GM21717 (cell line): Measurements from ENCODE around the gene SRGAP1.

Source experiments
- ATAC-seq: cut with Tn5 transposase; IDR thresholded peaks from one replicate; pipeline ENCODE4 v1.9.1; 2021; ENCODE audit warnings: mild to moderate bottlenecking, moderate library complexity; ENCODE audit not compliant: unreplicated experiment

Gene SRGAP1

GRCh38 chr12:64077922-64078321 is 233.4 kb downstream of the SRGAP1 start:
- ATAC-seq: no peak

- ATAC-seq: no peak
These were observed 236.0 kb downstream of the SRGAP1 start for GRCh38 chr12:64080319-64081007.

DNA sequence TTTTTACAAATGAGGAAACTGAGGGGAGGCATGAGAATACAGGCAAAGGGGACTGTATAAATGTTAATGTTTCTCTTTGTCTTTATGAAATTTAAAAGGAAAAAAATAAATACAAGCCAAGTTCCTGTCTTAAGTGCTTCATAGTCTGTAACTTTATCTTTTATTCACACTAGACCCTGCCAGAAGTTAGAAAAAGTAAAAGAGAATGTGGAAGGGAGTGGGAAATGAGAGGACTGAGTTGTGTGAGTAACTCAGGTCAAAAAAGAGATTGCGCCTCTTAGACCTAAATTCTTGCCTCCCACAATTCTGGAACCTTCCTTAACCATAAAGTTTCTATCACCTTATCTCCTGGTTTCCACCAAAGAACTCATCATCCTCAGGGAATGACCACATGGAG is 236.5 kb downstream of the SRGAP1 start:
- ATAC-seq: no peak

DNA sequence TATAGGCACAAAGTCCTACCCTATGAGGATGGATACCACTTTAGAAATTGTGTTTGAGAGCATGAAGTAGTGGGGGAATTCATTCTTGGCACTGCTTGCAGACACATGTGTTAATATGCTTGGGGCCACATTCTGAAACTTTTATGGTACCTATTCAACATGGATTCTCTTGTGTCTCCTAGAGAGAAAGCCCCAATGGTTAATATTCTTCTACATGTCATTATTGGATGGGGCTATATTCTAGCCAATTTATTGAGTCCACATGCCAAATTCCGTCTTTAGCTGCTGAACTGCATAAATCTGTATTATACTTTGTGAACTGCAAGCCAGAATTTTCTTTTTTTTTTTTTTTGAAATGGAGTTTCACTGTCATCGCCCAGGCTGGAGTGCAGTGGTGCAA is 237.6 kb downstream of the SRGAP1 start:
- no peak for ATAC-seq

DNA sequence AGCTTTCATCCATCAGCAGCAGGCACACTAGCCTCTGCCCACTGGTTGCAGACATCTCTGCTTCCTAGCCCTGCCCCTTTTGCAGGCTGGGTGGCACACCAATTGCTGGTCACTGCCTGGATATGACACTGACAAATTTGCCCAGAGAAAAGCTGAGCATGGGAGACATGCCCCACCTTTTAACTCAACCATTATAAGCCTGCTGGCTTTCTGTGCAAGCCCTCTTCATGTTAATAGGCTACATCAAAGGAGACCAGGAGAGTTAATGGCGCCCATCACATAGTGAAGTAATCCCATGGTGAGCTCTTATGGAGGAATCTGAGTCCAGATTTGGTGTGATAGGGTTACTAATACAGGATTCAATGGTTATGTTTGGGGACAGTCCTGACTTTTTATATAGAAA is 238.4 kb downstream of the SRGAP1 start:
- ATAC-seq: no peak

DNA sequence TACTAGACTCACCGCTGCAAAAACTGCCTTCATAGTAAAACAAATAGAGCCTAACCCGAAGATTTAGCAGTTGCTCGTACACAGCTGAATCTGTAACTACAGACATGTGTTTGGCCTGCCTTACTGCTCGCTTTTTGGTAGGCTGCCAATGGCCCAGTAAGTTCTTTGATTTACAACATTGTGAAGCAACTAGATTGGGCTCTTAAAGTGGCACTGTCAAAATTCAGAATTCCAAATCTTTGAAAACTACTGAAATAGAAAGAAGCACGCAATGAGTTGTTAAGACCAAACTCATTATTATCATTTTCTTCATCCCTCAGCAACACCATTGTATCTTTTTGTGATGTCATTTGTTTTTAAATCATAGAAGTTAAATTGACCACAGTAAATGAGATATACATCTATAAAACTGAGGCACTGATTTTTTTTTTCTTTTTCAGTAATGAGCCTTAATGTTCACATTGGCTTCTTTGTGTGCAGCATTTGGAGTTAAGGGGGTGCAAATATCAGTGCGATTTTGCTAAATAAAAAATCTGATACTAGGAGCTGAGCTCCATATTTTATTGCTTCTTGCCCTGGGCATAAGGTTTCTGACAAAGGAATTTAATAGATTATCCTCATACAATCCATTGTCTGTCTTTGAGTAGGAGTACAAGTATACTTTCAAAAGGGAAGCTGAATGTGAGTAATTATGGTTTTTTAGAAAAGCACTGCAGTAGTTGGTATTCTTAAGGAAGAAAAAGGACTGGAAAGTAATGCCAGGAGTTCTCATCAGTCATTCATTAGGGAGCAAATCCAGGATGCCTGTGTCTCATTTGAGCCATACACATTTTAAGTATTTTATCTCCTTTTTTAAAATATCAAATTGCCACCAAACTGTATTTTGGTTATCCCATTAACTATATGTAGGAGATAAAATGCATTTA is 239.0 kb downstream of the SRGAP1 start:
- ATAC-seq: no peak

GRCh38 chr12:64085154-64085553 is 240.7 kb downstream of the SRGAP1 start:
- no peak for ATAC-seq

- no peak for ATAC-seq
These were observed 241.5 kb downstream of the SRGAP1 start for GRCh38 chr12:64085996-64086395.

DNA sequence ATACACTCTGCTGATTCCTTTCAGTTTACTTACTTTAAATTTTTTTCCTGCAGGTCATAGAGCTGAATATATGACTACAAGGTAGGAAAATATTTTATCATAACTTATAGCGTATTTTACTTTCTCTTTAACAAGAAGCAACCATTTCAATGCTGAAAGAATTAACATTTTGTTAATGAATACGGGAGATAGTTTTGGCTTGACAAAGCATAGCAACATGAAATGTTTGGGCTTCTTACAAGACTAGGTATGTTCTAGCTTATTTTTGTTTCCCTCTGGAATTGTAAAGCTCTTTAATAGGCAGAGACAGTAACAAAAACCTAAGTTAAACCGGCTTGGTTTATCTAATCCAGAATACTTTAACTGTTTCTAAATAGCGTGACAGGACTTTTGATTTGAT is 242.4 kb downstream of the SRGAP1 start:
- ATAC-seq: no peak

DNA sequence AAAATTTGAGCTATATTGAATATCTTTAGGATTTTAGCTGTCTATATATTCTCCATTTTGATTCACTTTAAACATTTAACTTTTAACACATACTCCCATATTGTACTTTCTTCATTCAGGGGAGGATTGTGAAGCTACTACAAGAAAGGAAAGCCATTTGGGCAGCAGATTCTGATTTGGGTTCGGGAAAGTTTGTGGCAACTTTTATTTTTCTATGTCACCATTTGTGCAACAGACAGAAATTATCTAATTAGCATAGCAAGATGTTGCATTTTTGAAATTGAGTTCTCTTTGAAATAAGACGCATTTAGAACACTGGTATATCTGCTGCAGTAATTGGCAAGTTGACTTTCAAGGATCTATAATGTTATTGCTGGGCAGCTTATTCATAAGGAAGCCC is 243.3 kb downstream of the SRGAP1 start:
- no peak for ATAC-seq

- no peak for ATAC-seq
These were observed 244.2 kb downstream of the SRGAP1 start for GRCh38 chr12:64088431-64089349.

- no peak for ATAC-seq
These were observed 245.5 kb downstream of the SRGAP1 start for GRCh38 chr12:64090047-64090446.

DNA sequence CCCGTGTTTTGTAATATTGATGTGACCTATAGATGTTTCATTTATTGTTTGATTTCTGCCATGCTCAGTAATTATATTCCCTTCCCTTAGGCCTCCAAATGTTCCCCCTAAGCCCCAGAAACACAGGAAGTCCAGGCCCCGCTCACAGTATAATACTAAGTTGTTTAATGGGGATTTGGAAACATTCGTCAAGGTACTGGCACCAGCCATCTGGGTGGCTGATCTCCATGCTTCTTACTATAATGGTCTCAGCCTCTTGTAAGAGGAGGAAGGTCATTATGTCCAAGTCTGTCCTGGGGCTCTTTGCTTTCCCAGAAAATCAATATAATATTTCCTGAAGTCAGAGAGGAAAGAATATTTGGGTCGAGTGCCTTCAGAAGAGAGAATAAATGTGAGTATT is 246.7 kb downstream of the SRGAP1 start:
- no peak for ATAC-seq

GRCh38 chr12:64092507-64093196 is 248.2 kb downstream of the SRGAP1 start:
- ATAC-seq: no peak

DNA sequence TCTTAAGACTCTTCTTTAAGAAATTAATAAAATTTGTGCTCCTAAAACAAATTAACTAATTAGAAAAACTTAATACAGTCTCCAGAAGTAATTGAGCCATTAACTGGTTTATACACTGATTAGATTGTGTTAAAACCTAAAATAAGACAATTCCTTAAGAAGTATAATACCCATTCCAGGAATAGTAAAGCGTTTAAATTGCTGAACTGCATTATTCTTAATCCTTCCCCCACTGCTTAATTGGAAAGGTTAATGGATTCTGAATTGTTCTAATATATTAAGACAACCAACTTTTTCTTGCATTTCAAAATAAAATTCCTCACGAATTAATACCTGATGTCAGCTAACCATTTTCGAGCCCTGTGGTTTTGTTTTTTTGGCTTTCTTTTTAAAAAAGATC is 249.2 kb downstream of the SRGAP1 start:
- no peak for ATAC-seq

DNA sequence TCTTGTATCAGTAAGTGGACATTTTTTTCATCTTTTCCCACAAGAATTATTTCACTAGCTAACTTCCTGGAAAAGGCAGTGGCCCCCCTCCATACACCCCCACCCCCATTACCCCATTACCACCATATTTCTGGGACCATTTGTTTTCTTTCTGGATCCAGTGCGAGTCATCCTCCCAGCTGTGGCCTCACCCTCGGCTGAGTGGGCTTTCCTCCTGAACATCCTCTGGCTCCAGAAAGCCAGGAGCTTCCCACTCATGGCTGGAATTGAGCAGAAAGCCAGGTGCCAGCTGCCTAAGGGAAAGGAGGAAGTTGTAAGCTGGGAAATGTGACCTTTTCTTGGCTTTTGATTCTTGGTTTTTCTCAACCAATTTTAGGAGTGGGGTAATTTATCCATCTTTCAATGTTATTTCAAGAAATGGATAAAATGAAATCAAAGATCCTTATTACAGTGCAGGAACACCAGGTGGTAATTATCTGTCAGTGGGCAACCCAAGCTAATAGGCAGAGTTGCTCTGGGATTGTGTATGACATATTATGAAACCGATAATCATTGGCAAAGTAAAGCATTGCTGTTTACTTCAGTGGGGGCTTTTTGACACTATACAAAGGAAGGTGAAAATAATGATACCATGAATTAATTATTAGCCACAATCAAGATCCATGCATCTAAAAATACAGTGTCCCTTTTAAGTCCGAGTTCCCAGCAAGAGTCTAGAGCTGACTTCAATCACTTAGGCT is 253.0 kb downstream of the SRGAP1 start:
- no peak for ATAC-seq

GRCh38 chr12:64098709-64099354 is 254.3 kb downstream of the SRGAP1 start:
- ATAC-seq: no peak

DNA sequence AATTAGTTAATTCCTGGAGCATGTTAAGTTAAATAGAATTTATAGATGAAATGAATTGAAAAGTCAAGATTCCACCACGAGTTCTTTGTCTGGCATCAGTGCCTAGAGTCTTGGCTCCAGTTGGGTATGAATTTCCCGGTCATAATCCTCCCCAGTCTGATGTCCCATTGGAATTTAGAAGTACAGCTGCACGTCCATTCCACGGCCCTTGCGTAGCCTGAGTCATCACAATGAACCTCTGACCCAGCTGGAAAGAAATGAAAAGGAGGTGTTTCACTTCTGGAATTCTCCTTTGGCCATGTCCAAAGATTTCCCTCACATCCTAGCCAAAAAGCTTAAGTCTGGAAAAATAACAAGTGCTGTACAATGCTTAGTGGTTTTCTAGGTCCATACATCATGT is 254.9 kb downstream of the SRGAP1 start:
- no peak for ATAC-seq

DNA sequence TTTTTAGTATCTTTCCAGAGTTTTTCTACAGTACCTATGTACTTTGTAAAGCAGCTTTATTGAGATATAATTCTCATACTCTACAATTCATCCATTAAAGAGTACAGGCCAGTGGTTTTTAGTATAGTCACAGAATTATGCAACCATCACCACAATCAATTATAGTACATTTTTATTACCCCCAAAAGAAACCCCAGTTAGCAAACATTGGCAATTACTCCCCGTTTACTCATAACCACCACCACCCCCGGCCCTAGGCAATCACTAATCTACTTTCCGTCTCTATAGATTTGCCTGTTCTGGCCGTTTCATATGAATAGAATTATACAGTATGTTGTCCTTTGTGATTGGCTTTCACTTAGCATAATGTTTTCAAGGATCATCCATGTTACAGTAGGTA is 257.8 kb downstream of the SRGAP1 start:
- no peak for ATAC-seq
